ENCODE measurements around the gene SDC3. TPM values are rescaled to one million over a fixed set of nuclear protein-coding genes. Genes with fewer than 3 reads are reported as not detected.

SDC3 gene
- total RNA-seq, 1 experiment from 2014 or later: 7.7 TPM

Other genes with a start within 250 kb of the SDC3 start
- gene MATN1, start 185.2 kb downstream of the SDC3 start, total RNA-seq (2021): not detected in 2 replicates
- gene LAPTM5, start 151.0 kb downstream of the SDC3 start, total RNA-seq (2021): not detected in 2 replicates
- gene PUM1, start 157.0 kb upstream of the SDC3 start, total RNA-seq (2021): 135 and 138 TPM in 2 replicates